Measurements from ENCODE around the gene RPS6KA1. TPM values are rescaled to one million over a fixed set of nuclear protein-coding genes. Genes with fewer than 3 reads are reported as not detected.
"Not testable (repeated sequence)": the region's sequence is repeated elsewhere in the genome, so short reads cannot be mapped to it uniquely, and the experiment has no call there.

Gene RPS6KA1
- 5.7 and 7.2 TPM in 2 replicates for total RNA-seq (2014; rRNA removed)
- polyA plus RNA-seq (2012), result 1.2 TPM

DNA sequence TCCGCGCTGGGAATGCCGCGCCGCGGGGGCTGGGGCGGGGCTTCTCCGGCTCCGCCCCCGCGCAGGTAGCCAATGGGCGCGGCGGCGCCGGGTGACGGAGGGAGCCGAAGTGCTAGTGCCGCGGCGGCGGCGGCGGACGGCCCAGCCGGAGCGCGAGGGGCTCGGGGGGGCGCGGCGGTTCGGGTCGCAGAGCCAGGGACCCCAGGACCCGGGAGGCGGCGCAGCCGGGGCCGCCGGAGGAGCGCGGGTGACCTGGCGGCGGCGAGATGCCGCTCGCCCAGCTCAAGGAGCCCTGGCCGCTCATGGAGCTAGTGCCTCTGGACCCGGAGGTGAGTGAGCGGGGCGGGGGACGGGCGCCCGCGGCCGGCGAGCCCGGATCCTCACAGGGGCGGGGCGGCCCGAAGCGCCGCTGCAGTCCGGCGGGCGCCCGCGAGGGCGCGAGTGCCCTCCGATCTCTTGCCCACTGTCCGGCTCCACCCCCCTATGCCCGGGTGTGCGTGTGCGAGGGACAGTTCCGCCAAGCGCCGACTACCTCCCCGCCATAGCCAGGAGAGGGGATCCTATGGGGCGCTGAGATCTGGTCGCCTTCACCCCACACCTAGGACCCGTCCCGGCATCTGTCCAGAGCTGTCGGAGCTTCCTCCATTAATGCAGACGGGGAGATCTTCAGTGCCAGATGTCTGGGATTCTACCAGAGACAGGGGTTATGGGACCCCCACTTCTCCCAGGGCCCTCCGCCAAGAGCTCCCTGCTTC lies at the start of gene RPS6KA1:
Gene RPS6KA1, plus strand, starts transcription at position 107 of the 755 bp plus-strand sequence. Its CDS starts 160 bp downstream, at position 267.
- no peak for DNase-seq (ENCODE audit: low read depth)

GRCh38 chr1:26482921-26483320 lies 46.6 kb upstream of the RPS6KA1 start:
- DNase-seq (ENCODE audit: low read depth), result no peak

GRCh38 chr1:26483980-26484379 lies 45.6 kb upstream of the RPS6KA1 start:
- no peak for DNase-seq (ENCODE audit: low read depth)

DNA sequence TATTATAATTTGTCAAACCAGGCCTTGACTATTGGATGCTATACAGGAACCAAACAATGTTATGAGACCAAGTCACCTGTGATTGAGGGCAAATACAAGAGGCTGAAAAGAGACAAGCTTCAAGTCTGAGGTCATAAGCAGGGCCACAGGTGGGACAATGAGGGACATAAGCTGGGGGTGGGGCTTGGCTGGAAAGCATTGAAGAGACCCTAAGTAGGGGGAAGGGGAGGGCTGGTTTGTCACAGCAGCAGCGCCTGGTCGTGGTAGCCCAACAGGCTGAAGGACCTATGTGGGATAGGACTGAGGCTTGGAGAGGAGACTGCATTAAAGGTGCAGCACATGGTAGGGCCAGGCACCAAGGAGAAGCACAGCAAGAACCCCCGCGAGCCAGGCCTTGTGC lies 39.4 kb upstream of the RPS6KA1 start:
- no peak for DNase-seq (ENCODE audit: low read depth)

- DNase-seq (ENCODE audit: low read depth), result no peak
Observed at GRCh38 chr1:26493267-26493666, 36.3 kb upstream of the RPS6KA1 start.

GRCh38 chr1:26493938-26494337 lies 35.6 kb upstream of the RPS6KA1 start:
- no peak for DNase-seq (ENCODE audit: low read depth)

- no peak for DNase-seq (ENCODE audit: low read depth)
Observed at GRCh38 chr1:26496861-26497260, 32.7 kb upstream of the RPS6KA1 start.

GRCh38 chr1:26498894-26499293 lies 30.7 kb upstream of the RPS6KA1 start:
- DNase-seq (ENCODE audit: low read depth), result no peak

- no peak for DNase-seq (ENCODE audit: low read depth)
Observed at GRCh38 chr1:26500488-26501175, 28.9 kb upstream of the RPS6KA1 start.

GRCh38 chr1:26510711-26511110 lies 18.9 kb upstream of the RPS6KA1 start:
- DNase-seq (ENCODE audit: low read depth), result not testable (repeated sequence)

GRCh38 chr1:26515836-26516235 lies 13.7 kb upstream of the RPS6KA1 start:
- DNase-seq (ENCODE audit: low read depth), result not testable (repeated sequence)

DNA sequence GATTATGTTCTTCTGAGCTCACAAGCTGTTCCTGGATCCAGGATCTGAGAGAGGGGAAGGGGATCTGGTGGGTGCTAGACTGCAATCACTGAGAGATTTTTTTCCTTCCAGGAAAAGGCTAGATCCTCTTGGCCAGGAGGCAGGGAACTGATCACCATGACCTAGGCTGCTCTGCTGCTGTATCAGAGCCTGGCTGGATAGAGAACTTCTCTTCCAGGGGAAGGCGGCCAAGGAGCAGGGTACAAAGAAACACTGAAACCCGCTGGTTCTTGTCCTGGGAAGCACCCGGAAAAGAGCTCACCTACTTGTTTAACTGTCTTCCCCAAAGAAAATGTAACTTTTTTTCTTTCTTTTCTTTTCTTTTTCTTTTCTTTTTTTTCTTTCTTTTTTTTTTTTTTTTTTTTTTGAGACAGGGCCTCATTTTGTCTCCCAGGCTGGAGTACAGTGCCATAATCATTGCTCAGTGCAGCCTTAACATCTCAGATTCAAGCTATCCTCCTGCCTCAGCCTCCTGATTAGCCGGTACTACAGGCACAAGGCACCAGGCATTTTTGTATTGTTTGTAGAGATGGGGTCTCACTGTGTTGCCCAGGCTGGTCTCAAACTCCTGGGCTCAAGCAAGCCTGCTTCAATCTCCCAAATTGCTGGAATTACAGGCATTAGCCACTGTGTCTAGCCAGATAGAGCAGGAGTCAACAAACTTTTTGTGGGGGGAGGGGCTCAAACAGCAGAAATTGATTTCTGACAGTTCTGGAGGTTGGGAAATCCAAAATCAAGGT lies 12.4 kb upstream of the RPS6KA1 start:
- DNase-seq (ENCODE audit: low read depth), result no peak

GRCh38 chr1:26517766-26518049 lies 11.9 kb upstream of the RPS6KA1 start:
- DNase-seq (ENCODE audit: low read depth), result no peak

DNA sequence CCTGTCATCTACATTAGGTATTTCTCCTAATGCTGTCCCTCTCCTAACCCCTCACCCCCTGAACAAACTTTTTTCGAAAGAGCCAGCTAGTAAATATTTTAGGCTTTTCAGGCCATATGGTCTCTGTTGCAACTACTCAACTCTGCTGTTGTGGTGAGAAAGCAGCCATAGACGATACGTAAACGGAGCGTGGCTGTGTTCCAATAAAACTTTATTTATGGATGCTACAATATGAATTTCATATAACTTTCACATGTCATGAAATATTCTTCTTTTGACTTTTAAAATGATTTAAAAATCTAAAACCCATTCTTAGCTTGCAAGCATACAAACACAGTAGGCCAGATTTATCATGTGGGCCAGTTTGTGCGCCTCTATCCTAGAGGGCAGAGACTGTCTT lies 11.2 kb upstream of the RPS6KA1 start:
- no peak for DNase-seq (ENCODE audit: low read depth)

DNA sequence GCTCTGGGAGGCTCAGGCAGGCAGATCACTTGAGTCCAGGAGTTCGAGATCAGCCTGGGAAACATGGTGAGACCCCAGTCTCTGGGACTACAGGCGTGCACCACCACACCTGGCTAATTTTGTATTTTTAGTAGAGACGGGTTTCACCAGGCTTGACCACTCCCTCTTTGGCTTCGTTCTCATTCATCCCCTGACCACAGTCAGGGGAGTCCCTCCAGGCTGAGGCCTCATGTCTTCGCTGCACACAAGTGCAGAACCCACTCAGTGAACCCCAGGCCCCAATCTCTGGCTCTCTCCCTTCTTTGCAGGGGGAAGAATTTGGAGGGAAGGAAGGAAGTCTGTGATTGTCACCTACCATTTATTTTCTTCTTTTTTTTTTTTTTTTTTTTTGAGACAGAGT lies 9.2 kb upstream of the RPS6KA1 start:
- DNase-seq (ENCODE audit: low read depth), result no peak

DNA sequence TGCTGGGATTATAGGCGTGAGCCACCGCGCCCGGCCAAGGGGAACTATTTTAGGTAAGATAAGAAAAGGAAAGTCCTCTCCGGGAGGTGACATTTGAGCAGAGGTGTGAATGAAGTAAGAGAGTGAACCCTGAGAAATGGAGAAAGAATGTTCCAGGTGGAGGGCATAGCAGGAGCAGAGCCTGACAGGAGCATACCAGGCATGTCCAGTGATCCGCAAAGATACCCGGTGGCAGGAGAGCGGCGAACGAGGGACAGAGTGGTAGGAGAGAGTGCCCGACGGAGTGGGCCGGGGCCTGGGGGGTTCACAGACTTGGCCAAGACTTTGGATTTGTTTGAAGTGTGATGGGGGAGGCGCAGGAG lies 7.9 kb upstream of the RPS6KA1 start:
- no peak for DNase-seq (ENCODE audit: low read depth)

GRCh38 chr1:26522073-26522472 lies 7.5 kb upstream of the RPS6KA1 start:
- no peak for DNase-seq (ENCODE audit: low read depth)

DNA sequence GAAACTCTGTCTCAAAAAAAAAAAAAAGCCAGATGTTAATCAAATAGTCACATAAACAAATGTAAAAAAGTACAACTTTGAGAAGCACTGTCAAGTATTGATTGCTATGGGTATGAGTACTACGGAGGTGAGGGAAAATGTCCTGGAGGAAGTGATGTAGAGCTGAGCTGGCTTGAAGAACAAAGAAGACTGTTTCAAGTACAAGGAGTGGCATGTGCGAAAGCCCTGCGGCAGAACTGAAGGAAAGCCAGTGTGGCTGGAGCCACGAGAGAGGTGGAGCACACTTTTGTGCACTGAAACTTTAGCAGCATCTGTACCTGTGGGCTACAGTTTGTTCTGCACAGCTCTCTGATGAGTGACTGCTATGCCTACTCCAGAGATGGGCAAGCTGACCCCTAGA lies 5.4 kb upstream of the RPS6KA1 start:
- DNase-seq (ENCODE audit: low read depth), result no peak

- DNase-seq (ENCODE audit: low read depth), result no peak
Observed at GRCh38 chr1:26526287-26526686, 3.3 kb upstream of the RPS6KA1 start.

- no peak for DNase-seq (ENCODE audit: low read depth)
Observed at GRCh38 chr1:26529405-26529654, 231 bp upstream of the RPS6KA1 start.

DNA sequence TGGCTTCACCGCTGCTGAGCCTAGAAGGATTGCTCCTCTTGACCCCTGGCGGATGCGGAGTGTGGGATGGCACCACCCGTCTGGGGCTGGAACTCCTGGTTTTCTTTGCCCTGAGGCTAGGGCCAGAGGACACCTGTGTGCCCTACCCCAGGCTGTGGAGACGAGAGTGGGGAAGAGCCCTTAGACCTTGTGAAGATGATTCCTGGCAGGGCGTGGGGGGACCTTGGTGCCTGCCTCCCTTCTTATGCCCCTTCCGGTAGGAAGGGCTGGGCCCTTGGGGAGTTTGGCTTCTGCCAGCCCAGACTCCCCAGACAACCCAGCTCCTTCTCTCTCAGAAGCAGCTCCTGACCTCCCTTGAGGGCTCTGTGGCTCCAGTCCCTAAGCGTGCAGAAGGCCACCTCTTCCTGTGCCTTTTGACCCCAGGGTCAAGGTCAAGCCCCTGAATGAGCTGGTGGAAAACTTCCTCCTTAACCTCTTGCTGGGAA lies 891 bp downstream of the RPS6KA1 start:
- DNase-seq (ENCODE audit: low read depth), result no peak

DNA sequence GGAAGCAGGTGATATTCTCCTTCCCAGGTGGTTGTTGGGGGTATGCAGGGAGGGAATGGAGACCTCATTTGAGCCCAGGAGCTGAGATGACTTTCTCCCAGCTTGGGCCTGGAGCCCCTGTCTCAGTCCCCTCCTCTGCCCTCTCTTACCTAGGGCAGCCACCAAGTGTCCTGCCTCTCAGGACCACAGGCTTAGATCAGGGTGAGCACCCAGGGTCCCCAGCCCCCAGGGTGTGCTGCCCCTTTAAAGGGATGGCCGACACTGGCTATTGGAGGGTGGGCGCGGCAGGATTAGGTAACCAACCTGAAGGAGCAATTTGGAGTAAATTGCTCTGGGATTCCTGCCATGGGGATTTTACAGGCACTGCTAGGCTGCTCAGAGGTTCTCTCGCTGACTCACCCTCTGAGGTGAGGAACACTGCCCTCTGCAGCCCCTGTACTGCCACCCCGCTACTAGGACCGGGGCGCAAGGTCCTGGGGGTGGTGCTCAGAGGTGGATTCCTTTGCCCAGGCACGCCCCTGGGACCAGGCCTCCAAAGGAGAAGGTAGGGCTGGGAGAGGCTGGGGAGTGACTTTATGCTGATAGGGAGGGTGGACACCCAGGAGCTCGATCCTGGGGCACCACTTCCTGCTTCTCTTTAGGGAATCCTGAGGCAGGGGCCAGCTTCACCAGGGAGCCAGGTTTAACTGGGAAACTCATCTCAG lies 1.5 kb downstream of the RPS6KA1 start:
- peak; percentile 27 for DNase-seq (ENCODE audit: low read depth)

All from LHCN-M2 (cell line).